SIG-M5 (cell line): ENCODE results near the gene HLX.

Source experiments
- DNase-seq: peaks from one replicate; lab custom pipeline; 2025; lab: John Stamatoyannopoulos, UW

Gene HLX

GRCh38 chr1:220926146-220926545, 46.9 kb downstream of the HLX start:
- no peak for DNase-seq

DNA sequence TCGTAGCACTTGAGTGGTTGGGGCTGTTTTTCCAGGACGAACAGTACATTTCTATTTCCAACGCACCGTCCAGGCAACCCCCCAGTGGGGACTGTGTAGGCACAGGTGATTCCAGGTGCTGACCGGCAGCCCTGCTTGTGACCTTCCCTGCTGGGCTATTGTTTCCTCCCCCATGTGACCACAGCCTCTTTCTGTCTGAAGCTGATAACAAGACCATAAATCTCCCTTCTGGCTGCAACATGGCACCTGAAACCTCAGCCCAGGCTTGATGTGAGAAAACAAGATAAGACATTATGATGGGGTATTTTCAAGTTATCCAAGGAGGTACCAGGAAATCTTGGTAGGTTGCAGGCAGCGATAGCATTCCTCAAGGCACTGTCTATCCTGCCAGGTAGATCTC, 48.2 kb downstream of the HLX start:
- DNase-seq: no peak

DNA sequence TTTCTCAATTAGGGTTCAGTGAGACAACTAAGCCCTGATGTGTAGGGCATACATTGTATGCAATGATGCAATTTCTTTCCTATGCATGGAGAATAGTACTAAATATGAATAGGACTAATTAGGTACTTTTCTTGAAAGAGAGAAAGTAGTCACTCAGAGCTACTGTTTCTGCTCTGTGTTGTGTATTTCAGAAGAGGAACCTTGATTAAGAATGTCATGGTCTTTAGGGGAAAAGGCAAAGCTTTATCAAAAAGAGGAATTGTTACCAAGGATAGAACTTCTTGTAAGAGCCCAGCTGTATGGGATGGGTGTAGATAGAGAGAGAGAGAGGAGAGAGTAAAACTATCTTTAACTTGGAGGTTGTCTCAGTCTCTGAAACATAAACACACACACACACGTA, 49.1 kb downstream of the HLX start:
- no peak for DNase-seq

- DNase-seq: no peak
These were observed 49.6 kb downstream of the HLX start for GRCh38 chr1:220928725-220929300.

DNA sequence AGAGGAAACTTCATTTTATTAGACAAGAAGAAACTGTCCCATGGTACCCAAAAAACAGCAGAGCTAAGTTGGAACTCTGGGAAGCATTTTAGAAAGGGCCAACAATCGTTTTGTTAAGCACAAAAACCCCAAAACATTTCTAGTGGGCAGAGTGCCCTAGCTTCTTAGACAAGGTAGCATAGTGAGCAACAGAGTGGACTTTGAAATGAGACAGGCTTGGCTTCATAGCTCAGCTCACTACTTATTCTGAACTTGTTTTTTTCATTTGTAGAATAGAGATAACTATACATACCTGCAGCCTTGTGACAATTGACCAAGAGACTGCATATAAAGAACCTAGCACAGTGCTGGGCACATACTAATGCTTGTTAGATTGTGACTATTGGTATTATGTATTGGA, 50.1 kb downstream of the HLX start:
- DNase-seq: no peak
